PC-3 (cell line): ENCODE measurements around the gene RALGDS.

Experiments
- CTCF ChIP-seq: fragments of 300-600 bp; sonication (generic); conservative IDR thresholded peaks from 2 replicates; pipeline ENCODE4 v1.5.1; 2017; ENCODE audit warnings: antibody characterized with exemption, low read depth, mild to moderate bottlenecking, low read length
- EZH2 ChIP-seq: fragments of 300-600 bp; sonication (generic); IDR thresholded peaks from one replicate; pipeline ENCODE4 v1.6.1; 2017; ENCODE audit warnings: antibody characterized with exemption, mild to moderate bottlenecking, low read length; ENCODE audit not compliant: unreplicated experiment
- EZH2phosphoT487 ChIP-seq: fragments of 300-600 bp; sonication (generic); IDR thresholded peaks from 2 replicates; pipeline ENCODE4 v1.6.1; 2018; ENCODE audit warnings: mild to moderate bottlenecking, antibody characterized with exemption, low read length, borderline replicate concordance

- TF ChIP-seq CTCF (no peak), EZH2 (no peak), EZH2phosphoT487 (no peak)
Measured at GRCh38 chr9:133051966-133052539, 69.0 kb downstream of the RALGDS start.
